GM12801 (cell line): ENCODE measurements around the gene TOMM22.

Experiments
- CTCF ChIP-seq: IDR thresholded peaks from one replicate; pipeline ENCODE4 v1.5.1; 2011; ENCODE audit warnings: control low read depth; ENCODE audit not compliant: insufficient read length; ENCODE audit errors: extremely low read depth

TOMM22 gene

DNA sequence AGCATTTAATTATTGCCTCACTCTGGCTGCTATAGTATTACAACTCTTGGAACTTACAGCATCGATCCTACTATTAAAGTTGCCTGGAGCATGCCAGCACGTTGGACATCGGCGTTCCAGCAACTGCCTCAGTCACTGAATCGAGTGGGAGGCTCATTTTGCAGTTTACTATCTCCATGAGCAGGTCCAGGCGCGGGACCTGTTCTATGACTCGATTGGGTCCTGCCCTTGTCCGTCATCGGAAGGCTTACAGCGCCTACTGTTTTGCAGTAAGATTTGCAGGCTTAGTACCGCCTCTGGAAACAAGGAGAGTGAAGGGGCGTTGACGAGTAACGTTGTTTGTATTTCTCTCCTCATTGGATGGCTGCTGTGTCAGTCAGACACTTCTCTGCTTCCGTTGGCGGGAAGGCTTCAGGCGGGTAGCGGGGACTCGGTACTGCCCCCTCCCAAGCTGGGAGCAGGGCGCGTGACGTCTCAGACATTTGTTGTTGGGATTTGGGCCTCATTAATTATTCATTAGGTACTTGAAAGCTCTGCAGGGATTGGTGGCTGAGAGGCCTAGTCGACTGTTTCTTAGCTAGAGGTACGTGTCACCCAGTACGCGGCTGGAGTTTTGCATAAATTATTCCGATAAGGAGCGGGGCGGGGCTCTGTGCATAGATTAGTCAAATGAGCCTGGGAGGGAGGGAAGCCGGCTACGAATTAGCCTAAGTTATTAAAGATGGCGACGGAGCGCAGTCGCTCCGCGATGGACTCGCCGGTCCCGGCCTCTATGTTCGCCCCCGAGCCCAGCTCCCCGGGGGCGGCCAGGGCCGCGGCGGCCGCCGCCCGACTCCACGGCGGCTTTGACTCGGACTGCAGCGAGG, 23.7 kb downstream of the TOMM22 start, which contains the start of gene GTPBP1:
TSS of gene GTPBP1 (plus strand) at position 710 of the 866 bp plus-strand sequence. CDS start at position 722, 12 bp downstream.
- no peak for TF ChIP-seq CTCF

- TF ChIP-seq CTCF = no peak
Measured at GRCh38 chr22:38706101-38706900, 24.5 kb downstream of the TOMM22 start.

- TF ChIP-seq CTCF = no peak
Measured at GRCh38 chr22:38706901-38707195, 25.1 kb downstream of the TOMM22 start.

- no peak for TF ChIP-seq CTCF
Measured at GRCh38 chr22:38707346-38707745, 25.6 kb downstream of the TOMM22 start.

DNA sequence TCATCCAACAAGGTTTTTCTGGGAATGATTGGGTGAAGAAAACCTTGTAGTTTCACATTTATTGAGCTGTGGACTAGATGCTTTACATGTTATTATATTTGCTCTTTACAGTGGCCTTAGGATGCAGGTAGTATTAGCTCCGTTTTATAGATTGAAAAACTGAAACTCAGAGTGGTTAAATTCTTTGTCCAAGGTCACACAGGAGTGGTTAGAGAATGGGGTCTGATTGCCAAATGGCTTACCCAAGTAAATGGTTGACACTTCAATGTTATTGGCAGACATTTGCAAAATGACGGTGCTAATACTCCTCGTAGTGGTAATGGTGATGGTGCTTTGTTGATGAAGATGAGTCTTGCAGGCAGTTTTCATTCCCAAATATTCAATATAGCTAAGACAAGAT, 26.2 kb downstream of the TOMM22 start:
- TF ChIP-seq CTCF = no peak

DNA sequence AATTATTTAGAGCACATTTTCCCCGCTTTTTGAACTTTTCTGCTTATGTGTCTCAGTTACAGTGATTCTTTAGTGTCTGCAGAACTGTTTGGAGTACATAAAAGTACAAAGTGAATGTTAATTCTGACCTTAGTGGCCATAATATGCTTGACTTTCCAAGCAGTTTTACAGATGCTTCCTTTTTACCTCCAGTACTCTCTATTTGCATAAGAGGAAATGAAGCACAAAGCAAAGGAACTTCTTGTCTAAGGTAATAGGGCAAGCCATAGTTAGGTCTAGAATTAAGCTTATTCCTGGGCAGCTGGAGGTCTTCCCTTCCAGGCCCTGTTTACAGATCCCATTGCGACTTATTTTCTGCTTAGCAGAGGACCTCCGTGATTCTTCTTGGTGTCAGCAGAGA, 27.5 kb downstream of the TOMM22 start:
- TF ChIP-seq CTCF = no peak

DNA sequence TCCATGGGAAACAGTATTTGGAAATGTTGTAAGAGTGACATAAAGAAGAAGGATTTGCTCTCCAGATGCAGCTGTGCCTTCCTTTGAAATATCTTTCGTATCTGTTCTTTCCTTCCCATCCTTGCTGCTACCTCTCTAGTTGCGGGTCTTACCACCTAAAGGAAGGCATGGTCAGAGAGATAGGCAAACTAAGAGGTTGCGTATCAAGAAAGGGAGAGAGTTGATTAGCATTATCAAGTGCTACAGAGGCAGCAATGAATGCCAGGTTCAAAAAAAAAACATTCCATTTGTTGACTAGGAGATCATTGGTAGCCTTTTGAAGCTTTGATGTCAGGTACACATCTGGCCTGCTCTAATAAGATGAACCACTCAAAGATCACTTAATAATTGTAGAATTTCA, 28.6 kb downstream of the TOMM22 start:
- no peak for TF ChIP-seq CTCF
